BLaER1 treated with 17β-estradiol and CSF1 and Interleukin-3, amounts not matched to agents 10 nM and 100 nM (cell line): ENCODE measurements around the gene ITSN1.

Source experiments
- H3K27ac ChIP-seq, 11 experiments: shearing (Covaris generic); formaldehyde crosslinking; 2 replicates each; pipeline ENCODE4 v1.8.1; 2022
- H3K27me3 ChIP-seq, 11 experiments: shearing (Covaris generic); formaldehyde crosslinking; 2 replicates each; pipeline ENCODE4 v1.8.1; 2022
- H3K36me3 ChIP-seq, 11 experiments: shearing (Covaris generic); formaldehyde crosslinking; 2 replicates each; pipeline ENCODE4 v1.8.1; 2022
- H3K4me1 ChIP-seq, 10 experiments: shearing (Covaris generic); formaldehyde crosslinking; 2 replicates each; pipeline ENCODE4 v1.8.1; 2022
- H3K4me2 ChIP-seq, 11 experiments: shearing (Covaris generic); formaldehyde crosslinking; 2 replicates each; pipeline ENCODE4 v1.8.1; 2022
- H3K4me3 ChIP-seq, 10 experiments: shearing (Covaris generic); formaldehyde crosslinking; 2 replicates each; pipeline ENCODE4 v1.8.1; 2022
- H3K9ac ChIP-seq, 11 experiments: shearing (Covaris generic); formaldehyde crosslinking; 2 replicates each; pipeline ENCODE4 v1.8.1; 2022
- H3K9me3 ChIP-seq, 11 experiments: shearing (Covaris generic); formaldehyde crosslinking; replicated peaks in 1 of 11; 2 replicates each; pipeline ENCODE4 v1.8.1; 2022
- H4K20me1 ChIP-seq, 11 experiments: shearing (Covaris generic); formaldehyde crosslinking; 2 replicates each; pipeline ENCODE4 v1.8.1; 2022
- Cebpa-rat ChIP-seq, 11 experiments: shearing (Covaris generic); IDR thresholded peaks; 2 replicates each; pipeline ENCODE4 v1.8.1; 2022

ITSN1 gene

GRCh38 chr21:33677450-33677849 lies 35.1 kb downstream of the ITSN1 start:
- Histone ChIP-seq H3K4me3 (no peak overlapping the region), H3K27me3 (no peaks in the 10 kb centered on the region), H3K27ac (no peak overlapping the region), H3K9me3 (peaks cover 0 to 8% (median 0%) of the 10 kb centered on the region in 11 experiments; a peak in 1 of 22 replicates), H4K20me1 (peaks cover 0 to 100% (median 0%) of the 10 kb centered on the region in 11 experiments; a peak in 7 of 22 replicates), H3K4me1 (peaks cover 0 to 39% (median 0%) of the 10 kb centered on the region in 10 experiments; a peak in 6 of 20 replicates), H3K4me2 (no peak overlapping the region), H3K9ac (no peak overlapping the region), H3K36me3 (peaks cover 0 to 45% (median 0%) of the 10 kb centered on the region in 11 experiments; a peak in 4 of 22 replicates)
- no peak for TF ChIP-seq Cebpa-rat (IDR thresholded peaks at IDR 0.05)

- Histone ChIP-seq H4K20me1 (peaks cover 0 to 100% (median 0%) of the 10 kb centered on the region in 11 experiments; a peak in 6 of 22 replicates), H3K27me3 (no peaks in the 10 kb centered on the region), H3K36me3 (peaks cover 0 to 39% (median 0%) of the 10 kb centered on the region in 11 experiments; a peak in 4 of 22 replicates), H3K27ac (no peak overlapping the region), H3K9ac (no peak overlapping the region), H3K4me3 (no peak overlapping the region), H3K4me1 (peaks cover 0 to 53% (median 0%) of the 10 kb centered on the region in 10 experiments; a peak in 4 of 20 replicates), H3K4me2 (no peak overlapping the region), H3K9me3 (peaks cover 0 to 8% (median 0%) of the 10 kb centered on the region in 11 experiments; a peak in 1 of 22 replicates)
- TF ChIP-seq Cebpa-rat (IDR thresholded peaks at IDR 0.05), result no peak
Observed at GRCh38 chr21:33680870-33681269, 38.6 kb downstream of the ITSN1 start.

- peaks cover 0 to 62% (median 0%) of the 10 kb centered on the region in 10 experiments; a peak in 5 of 20 replicates for H3K4me1 ChIP-seq
Observed at GRCh38 chr21:33682992-33683627, 40.8 kb downstream of the ITSN1 start.

GRCh38 chr21:33684068-33684467 lies 41.8 kb downstream of the ITSN1 start:
- peaks cover 0 to 100% (median 0%) of the 10 kb centered on the region in 11 experiments; a peak in 6 of 22 replicates for H4K20me1 ChIP-seq
- no peaks in the 10 kb centered on the region for H3K27me3 ChIP-seq
- no peak overlapping the region for H3K27ac ChIP-seq
- peak overlapping the region in 1 of 11 experiments; percentile 32; a peak in 2 of 22 replicates for H3K4me2 ChIP-seq
- H3K4me1 ChIP-seq, result peaks cover 0 to 65% (median 0%) of the 10 kb centered on the region in 10 experiments; a peak in 5 of 20 replicates
- H3K4me3 ChIP-seq, result no peak overlapping the region
- no peak overlapping the region for H3K9ac ChIP-seq
- peaks cover 0 to 8% (median 0%) of the 10 kb centered on the region in 11 experiments; a peak in 1 of 22 replicates for H3K9me3 ChIP-seq
- H3K36me3 ChIP-seq, result peaks cover 0 to 16% (median 0%) of the 10 kb centered on the region in 11 experiments; a peak in 3 of 22 replicates
- no peak for TF ChIP-seq Cebpa-rat (IDR thresholded peaks at IDR 0.05)

More at GRCh38 chr21:33682992-33683627, 40.8 kb downstream of the ITSN1 start:
- H3K9ac ChIP-seq, result no peak overlapping the region
- H3K4me3 ChIP-seq, result no peak overlapping the region
- no peak for TF ChIP-seq Cebpa-rat (IDR thresholded peaks at IDR 0.05)
- peaks cover 0 to 22% (median 0%) of the 10 kb centered on the region in 11 experiments; a peak in 3 of 22 replicates for H3K36me3 ChIP-seq
- peak overlapping the region in 2 of 11 experiments; percentile 39 to 45; a peak in 2 of 22 replicates for H3K4me2 ChIP-seq
- no peak overlapping the region for H3K27ac ChIP-seq
- H3K27me3 ChIP-seq, result no peaks in the 10 kb centered on the region
- peaks cover 0 to 8% (median 0%) of the 10 kb centered on the region in 11 experiments; a peak in 1 of 22 replicates for H3K9me3 ChIP-seq
- H4K20me1 ChIP-seq, result peaks cover 0 to 100% (median 0%) of the 10 kb centered on the region in 11 experiments; a peak in 6 of 22 replicates

GRCh38 chr21:33684923-33685560 lies 42.7 kb downstream of the ITSN1 start:
- H3K4me1 ChIP-seq, result peaks cover 0 to 75% (median 0%) of the 10 kb centered on the region in 10 experiments; a peak in 5 of 20 replicates

GRCh38 chr21:33685613-33686197 lies 43.4 kb downstream of the ITSN1 start:
- H4K20me1 ChIP-seq, result peaks cover 0 to 98% (median 0%) of the 10 kb centered on the region in 11 experiments; a peak in 6 of 22 replicates
- H3K9me3 ChIP-seq, result 0 out of 22 replicates have a peak, but pooled peaks cover 0 to 2% (median 0%) of the 10 kb centered on the region in 11 experiments
- no peak overlapping the region for H3K9ac ChIP-seq
- no peak overlapping the region for H3K27ac ChIP-seq
- no peak for TF ChIP-seq Cebpa-rat (IDR thresholded peaks at IDR 0.05)
- no peak overlapping the region for H3K4me3 ChIP-seq
- peaks cover 0 to 10% (median 0%) of the 10 kb centered on the region in 11 experiments; a peak in 3 of 22 replicates for H3K36me3 ChIP-seq
- H3K4me2 ChIP-seq, result peak overlapping the region in 3 of 11 experiments; percentile 2 to 72 (median 32); a peak in 3 of 22 replicates
- peaks cover 0 to 79% (median 0%) of the 10 kb centered on the region in 10 experiments; a peak in 5 of 20 replicates for H3K4me1 ChIP-seq
- no peaks in the 10 kb centered on the region for H3K27me3 ChIP-seq

More at GRCh38 chr21:33684923-33685560, 42.7 kb downstream of the ITSN1 start:
- Histone ChIP-seq H3K4me2 (peak overlapping the region in 3 of 11 experiments; percentile 2 to 72 (median 32); a peak in 4 of 22 replicates), H3K4me3 (no peak overlapping the region), H3K36me3 (peaks cover 0 to 16% (median 0%) of the 10 kb centered on the region in 11 experiments; a peak in 3 of 22 replicates), H3K9me3 (peaks cover 0 to 8% (median 0%) of the 10 kb centered on the region in 11 experiments; a peak in 1 of 22 replicates), H3K27ac (no peak overlapping the region), H3K9ac (no peak overlapping the region), H4K20me1 (peaks cover 0 to 100% (median 0%) of the 10 kb centered on the region in 11 experiments; a peak in 6 of 22 replicates), H3K27me3 (no peaks in the 10 kb centered on the region)
- TF ChIP-seq Cebpa-rat (IDR thresholded peaks at IDR 0.05), result no peak

GRCh38 chr21:33686386-33686785 lies 44.1 kb downstream of the ITSN1 start:
- Histone ChIP-seq H3K4me3 (no peak overlapping the region), H4K20me1 (peaks cover 0 to 98% (median 0%) of the 10 kb centered on the region in 11 experiments; a peak in 7 of 22 replicates), H3K4me1 (peaks cover 0 to 84% (median 0%) of the 10 kb centered on the region in 10 experiments; a peak in 5 of 20 replicates), H3K36me3 (peaks cover 0 to 5% (median 0%) of the 10 kb centered on the region in 11 experiments; a peak in 1 of 22 replicates), H3K27ac (no peak overlapping the region), H3K9ac (no peak overlapping the region), H3K9me3 (no peaks in the 10 kb centered on the region), H3K27me3 (no peaks in the 10 kb centered on the region), H3K4me2 (peak overlapping the region in 2 of 11 experiments; percentile 32 to 72; a peak in 4 of 22 replicates)
- no peak for TF ChIP-seq Cebpa-rat (IDR thresholded peaks at IDR 0.05)

- peaks cover 0 to 87% (median 0%) of the 10 kb centered on the region in 10 experiments; a peak in 5 of 20 replicates for H3K4me1 ChIP-seq
- H3K27ac ChIP-seq, result no peak overlapping the region
- no peaks in the 10 kb centered on the region for H3K27me3 ChIP-seq
- H3K36me3 ChIP-seq, result peaks cover 0 to 5% (median 0%) of the 10 kb centered on the region in 11 experiments; a peak in 1 of 22 replicates
- no peak overlapping the region for H3K4me3 ChIP-seq
- no peak for TF ChIP-seq Cebpa-rat (IDR thresholded peaks at IDR 0.05)
- H3K9ac ChIP-seq, result no peak overlapping the region
- peaks cover 0 to 98% (median 0%) of the 10 kb centered on the region in 11 experiments; a peak in 7 of 22 replicates for H4K20me1 ChIP-seq
- H3K4me2 ChIP-seq, result no peak overlapping the region; a peak in 1 of 22 replicates
- H3K9me3 ChIP-seq, result no peaks in the 10 kb centered on the region
Observed at GRCh38 chr21:33687634-33688033, 45.3 kb downstream of the ITSN1 start.
